DOHH2 (cell line): ENCODE data around the gene ZNF609.

ENCODE experiments used
- EZH2phosphoT487 ChIP-seq: fragments of 200-600 bp; sonication (generic); IDR thresholded peaks from 2 replicates; pipeline ENCODE4 v1.6.1; 2017; ENCODE audit warnings: borderline replicate concordance, mild to moderate bottlenecking, antibody characterized with exemption, low read length, moderate library complexity, mixed read lengths
- TF ChIP-seq, protein P1 (sequence below): fragments of 200-600 bp; sonication (generic); IDR thresholded peaks from one replicate; pipeline ENCODE4 v1.5.1; 2014; ENCODE audit warnings: antibody characterized with exemption, mild to moderate bottlenecking, low read depth, low read length; ENCODE audit not compliant: poor library complexity, severe bottlenecking

- TF ChIP-seq, protein P1, sequence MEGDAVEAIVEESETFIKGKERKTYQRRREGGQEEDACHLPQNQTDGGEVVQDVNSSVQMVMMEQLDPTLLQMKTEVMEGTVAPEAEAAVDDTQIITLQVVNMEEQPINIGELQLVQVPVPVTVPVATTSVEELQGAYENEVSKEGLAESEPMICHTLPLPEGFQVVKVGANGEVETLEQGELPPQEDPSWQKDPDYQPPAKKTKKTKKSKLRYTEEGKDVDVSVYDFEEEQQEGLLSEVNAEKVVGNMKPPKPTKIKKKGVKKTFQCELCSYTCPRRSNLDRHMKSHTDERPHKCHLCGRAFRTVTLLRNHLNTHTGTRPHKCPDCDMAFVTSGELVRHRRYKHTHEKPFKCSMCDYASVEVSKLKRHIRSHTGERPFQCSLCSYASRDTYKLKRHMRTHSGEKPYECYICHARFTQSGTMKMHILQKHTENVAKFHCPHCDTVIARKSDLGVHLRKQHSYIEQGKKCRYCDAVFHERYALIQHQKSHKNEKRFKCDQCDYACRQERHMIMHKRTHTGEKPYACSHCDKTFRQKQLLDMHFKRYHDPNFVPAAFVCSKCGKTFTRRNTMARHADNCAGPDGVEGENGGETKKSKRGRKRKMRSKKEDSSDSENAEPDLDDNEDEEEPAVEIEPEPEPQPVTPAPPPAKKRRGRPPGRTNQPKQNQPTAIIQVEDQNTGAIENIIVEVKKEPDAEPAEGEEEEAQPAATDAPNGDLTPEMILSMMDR = no peak
- TF ChIP-seq EZH2phosphoT487 = no peak
These were observed 12.7 kb upstream of the ZNF609 start for GRCh38 chr15:64447536-64448315.
